GM12874 (cell line): Measurements from ENCODE around the gene BBC3.

Experiments used
- CTCF ChIP-seq: IDR thresholded peaks from 2 replicates; pipeline ENCODE4 v1.5.1; 2011; ENCODE audit warnings: low read depth, mild to moderate bottlenecking, control low read depth, low read length, moderate library complexity; ENCODE audit not compliant: insufficient read depth

The BBC3 gene

GRCh38 chr19:47225746-47226425 lies 5.1 kb downstream of the BBC3 start:
- no peak for TF ChIP-seq CTCF

- TF ChIP-seq CTCF = no peak
These were observed 9.1 kb downstream of the BBC3 start for GRCh38 chr19:47221890-47222289.

GRCh38 chr19:47221080-47221841 lies 9.7 kb downstream of the BBC3 start:
- no peak for TF ChIP-seq CTCF

GRCh38 chr19:47215581-47215980 lies 15.4 kb downstream of the BBC3 start:
- TF ChIP-seq CTCF = no peak

GRCh38 chr19:47210689-47211316 lies 20.2 kb downstream of the BBC3 start:
- TF ChIP-seq CTCF = peak; percentile 67

GRCh38 chr19:47210180-47210490 lies 20.9 kb downstream of the BBC3 start:
- no peak for TF ChIP-seq CTCF

- no peak for TF ChIP-seq CTCF
These were observed 21.4 kb downstream of the BBC3 start for GRCh38 chr19:47209319-47210179.
